ENCODE data around the gene CD6. TPM values are rescaled to one million over a fixed set of nuclear protein-coding genes. Genes with fewer than 3 reads are reported as not detected.
"Not testable (repeated sequence)": the region's sequence is repeated elsewhere in the genome, so short reads cannot be mapped to it uniquely, and the experiment has no call there.

The CD6 gene
- total and polyA plus RNA-seq, 4 experiments from 2014 or later = 281 to 428 (median 356) TPM

- H3K4me1 ChIP-seq (ENCODE audit: insufficient read depth, low read length) = peaks cover 56% of the 10 kb centered on the region
- peaks cover 14% of the 10 kb centered on the region for H3K36me3 ChIP-seq (ENCODE audit: insufficient read depth, low read length)
- no peaks in the 10 kb centered on the region for H3K27me3 ChIP-seq (ENCODE audit: insufficient read depth, low read length)
- no peaks in the 10 kb centered on the region for H3K9me3 ChIP-seq (ENCODE audit: control insufficient read depth in 1 of 2, low read length in 2 of 2)
- H3K4me3 Mint-ChIP-seq = peak overlapping the region; percentile 93 to 98 (median 96)
- H3K27me3 Mint-ChIP-seq = no peaks in the 10 kb centered on the region
- peaks cover 39 to 70% (median 51%) of the 10 kb centered on the region in 4 donors for H3K4me1 Mint-ChIP-seq
- peaks cover 44 to 59% of the 10 kb centered on the region in 2 donors for H3K36me3 Mint-ChIP-seq
- CTCF ChIA-PET (ENCODE audit: partially characterized antibody) = no interaction called here
- POLR2A ChIA-PET (ENCODE audit: partially characterized antibody) = interaction anchor here (1.0 to 1.5 kb wide), 2 partner anchors 32 to 62 kb away, joined by 3 to 4 read pairs; no protein-coding TSS in a partner anchor
- peak overlapping the region; percentile 88 to 98 (median 96) for H3K27ac Mint-ChIP-seq
- peak overlapping the region; percentile 92 to 99 for H3K4me3 ChIP-seq (ENCODE audit: low read length in 2 of 2)
- H3K27ac ChIP-seq (ENCODE audit: low read depth, low read length) = peak overlapping the region; percentile 92
- H3K9me3 Mint-ChIP-seq = peaks cover 0 to 3% (median 0%) of the 10 kb centered on the region in 8 donors
- DNase-seq = no peak
- intact Hi-C loops (cut with micrococcal nuclease) = no loop called here
These were observed 2.2 kb downstream of the CD6 start for GRCh38 chr11:60973699-60974098.

GRCh38 chr11:60974316-60974715 is 2.8 kb downstream of the CD6 start:
- peaks cover 45 to 65% of the 10 kb centered on the region in 2 donors for H3K36me3 Mint-ChIP-seq
- not testable (repeated sequence) for H3K27me3 Mint-ChIP-seq

GRCh38 chr11:60974726-60975125 is 3.2 kb downstream of the CD6 start:
- ChIA-PET CTCF (ENCODE audit: partially characterized antibody) (interaction anchor here (1.5 kb wide), 1 partner anchor 117 kb away, joined by 3 read pairs; no protein-coding TSS in a partner anchor), POLR2A (ENCODE audit: partially characterized antibody) (interaction anchor here (0.8 to 3.4 kb wide), 6 partner anchors 63 to 154 kb away, joined by 3 to 11 read pairs (median 4); no protein-coding TSS in a partner anchor)
- Mint-ChIP-seq H3K27ac (peak overlapping the region; percentile 88 to 98 (median 96)), H3K36me3 (peaks cover 45 to 67% of the 10 kb centered on the region in 2 donors), H3K9me3 (peaks cover 0 to 2% (median 0%) of the 10 kb centered on the region in 8 donors), H3K27me3 (no peaks in the 10 kb centered on the region), H3K4me3 (peak overlapping the region; percentile 93 to 98 (median 96)), H3K4me1 (peaks cover 45 to 81% (median 59%) of the 10 kb centered on the region in 4 donors)
- Histone ChIP-seq H3K4me3 (ENCODE audit: low read length in 2 of 2) (peak overlapping the region; percentile 92 to 99), H3K27ac (ENCODE audit: low read depth, low read length) (peak overlapping the region; percentile 92), H3K27me3 (ENCODE audit: insufficient read depth, low read length) (no peaks in the 10 kb centered on the region), H3K36me3 (ENCODE audit: insufficient read depth, low read length) (peaks cover 14% of the 10 kb centered on the region), H3K4me1 (ENCODE audit: insufficient read depth, low read length) (peaks cover 67% of the 10 kb centered on the region), H3K9me3 (ENCODE audit: control insufficient read depth in 1 of 2, low read length in 2 of 2) (no peaks in the 10 kb centered on the region)
- no peak for DNase-seq
- intact Hi-C loops (cut with micrococcal nuclease) = no loop called here

More at GRCh38 chr11:60974316-60974715, 2.8 kb downstream of the CD6 start:
- H3K27ac ChIP-seq (ENCODE audit: low read depth, low read length) = peak overlapping the region; percentile 92
- Mint-ChIP-seq H3K27ac (peak overlapping the region; percentile 88 to 98 (median 96)), H3K4me1 (peaks cover 43 to 77% (median 57%) of the 10 kb centered on the region in 4 donors), H3K4me3 (peak overlapping the region; percentile 93 to 98 (median 96))
- intact Hi-C loops (cut with micrococcal nuclease); H3K27me3 ChIP-seq (ENCODE audit: insufficient read depth, low read length); DNase-seq; H3K9me3 Mint-ChIP-seq; H3K9me3 ChIP-seq (ENCODE audit: control insufficient read depth in 1 of 2, low read length in 2 of 2): not testable (repeated sequence)
- H3K36me3 ChIP-seq (ENCODE audit: insufficient read depth, low read length) = peaks cover 14% of the 10 kb centered on the region
- ChIA-PET POLR2A (ENCODE audit: partially characterized antibody) (interaction anchor here (1.0 to 1.5 kb wide), 3 partner anchors 32 to 80 kb away, joined by 3 to 4 read pairs (median 3); no protein-coding TSS in a partner anchor), CTCF (ENCODE audit: partially characterized antibody) (interaction anchor here (1.5 kb wide), 1 partner anchor 117 kb away, joined by 3 read pairs; no protein-coding TSS in a partner anchor)
- peak overlapping the region; percentile 92 to 99 for H3K4me3 ChIP-seq (ENCODE audit: low read length in 2 of 2)
- H3K4me1 ChIP-seq (ENCODE audit: insufficient read depth, low read length) = peaks cover 63% of the 10 kb centered on the region

GRCh38 chr11:60977224-60977623 is 5.7 kb downstream of the CD6 start:
- Histone ChIP-seq H3K4me1 (ENCODE audit: insufficient read depth, low read length) (peaks cover 75% of the 10 kb centered on the region), H3K9me3 (ENCODE audit: control insufficient read depth in 1 of 2, low read length in 2 of 2) (no peaks in the 10 kb centered on the region), H3K4me3 (ENCODE audit: low read length in 2 of 2) (no peak overlapping the region), H3K27ac (ENCODE audit: low read depth, low read length) (peak overlapping the region; percentile 92), H3K27me3 (ENCODE audit: insufficient read depth, low read length) (no peaks in the 10 kb centered on the region), H3K36me3 (ENCODE audit: insufficient read depth, low read length) (peaks cover 20% of the 10 kb centered on the region)
- Mint-ChIP-seq H3K27ac (peak overlapping the region; percentile 88 to 100 (median 97)), H3K9me3 (no peaks in the 10 kb centered on the region), H3K4me1 (peaks cover 42 to 89% (median 64%) of the 10 kb centered on the region in 4 donors), H3K27me3 (no peaks in the 10 kb centered on the region), H3K36me3 (peaks cover 57 to 80% of the 10 kb centered on the region in 2 donors), H3K4me3 (peak overlapping the region; percentile 77 to 98 (median 86))
- no peak for DNase-seq
- ChIA-PET POLR2A (ENCODE audit: partially characterized antibody) (interaction anchor here (0.8 to 7.9 kb wide), 16 partner anchors 39 to 153 kb away, joined by 3 to 133 read pairs (median 6); partner anchors contain the start of gene CD5), CTCF (ENCODE audit: partially characterized antibody) (interaction anchor here (0.8 to 1.7 kb wide), 8 partner anchors 14 to 135 kb away, joined by 3 to 10 read pairs (median 3); no protein-coding TSS in a partner anchor)
- intact Hi-C loops (cut with micrococcal nuclease) = no loop called here

- Mint-ChIP-seq H3K36me3 (peaks cover 54 to 80% of the 10 kb centered on the region in 2 donors), H3K9me3 (no peaks in the 10 kb centered on the region), H3K27me3 (no peaks in the 10 kb centered on the region), H3K4me3 (peak overlapping the region; percentile 77 to 98 (median 86)), H3K4me1 (peaks cover 48 to 95% (median 70%) of the 10 kb centered on the region in 4 donors), H3K27ac (peak overlapping the region; percentile 88 to 100 (median 97))
- ChIA-PET CTCF (ENCODE audit: partially characterized antibody) (interaction anchor here (1.1 to 1.9 kb wide), 4 partner anchors 14 to 65 kb away, joined by 3 to 10 read pairs (median 6); no protein-coding TSS in a partner anchor), POLR2A (ENCODE audit: partially characterized antibody) (interaction anchor here (1.1 to 7.9 kb wide), 12 partner anchors 43 to 151 kb away, joined by 3 to 133 read pairs (median 8); partner anchors contain the start of gene CD5)
- Histone ChIP-seq H3K36me3 (ENCODE audit: insufficient read depth, low read length) (peaks cover 20% of the 10 kb centered on the region), H3K4me1 (ENCODE audit: insufficient read depth, low read length) (peaks cover 81% of the 10 kb centered on the region), H3K9me3 (ENCODE audit: control insufficient read depth in 1 of 2, low read length in 2 of 2) (no peaks in the 10 kb centered on the region), H3K4me3 (ENCODE audit: low read length in 2 of 2) (no peak overlapping the region), H3K27ac (ENCODE audit: low read depth, low read length) (peak overlapping the region; percentile 92), H3K27me3 (ENCODE audit: insufficient read depth, low read length) (no peaks in the 10 kb centered on the region)
- DNase-seq = no peak
- intact Hi-C loops (cut with micrococcal nuclease) = no loop called here
These were observed 6.4 kb downstream of the CD6 start for GRCh38 chr11:60977836-60978235.

GRCh38 chr11:60978546-60979380 is 7.3 kb downstream of the CD6 start:
- ChIA-PET CTCF (ENCODE audit: partially characterized antibody) (interaction anchor here (0.8 to 2.2 kb wide), 9 partner anchors 9 to 150 kb away, joined by 3 to 10 read pairs (median 4); no protein-coding TSS in a partner anchor), POLR2A (ENCODE audit: partially characterized antibody) (interaction anchor here (1.1 to 7.9 kb wide), 16 partner anchors 11 to 151 kb away, joined by 3 to 133 read pairs (median 6); partner anchors contain the start of gene CD5)
- peak overlapping the region; percentile 81 to 98 (median 86) for H3K4me3 Mint-ChIP-seq
- peak overlapping the region; percentile 92 for H3K27ac ChIP-seq (ENCODE audit: low read depth, low read length)
- peaks cover 91% of the 10 kb centered on the region for H3K4me1 ChIP-seq (ENCODE audit: insufficient read depth, low read length)
- H3K27me3 ChIP-seq (ENCODE audit: insufficient read depth, low read length) = no peaks in the 10 kb centered on the region
- peak overlapping the region; percentile 88 to 100 (median 97) for H3K27ac Mint-ChIP-seq
- no peaks in the 10 kb centered on the region for H3K9me3 ChIP-seq (ENCODE audit: control insufficient read depth in 1 of 2, low read length in 2 of 2)
- no peaks in the 10 kb centered on the region for H3K27me3 Mint-ChIP-seq
- no peaks in the 10 kb centered on the region for H3K9me3 Mint-ChIP-seq
- H3K4me1 Mint-ChIP-seq = peaks cover 55 to 98% (median 77%) of the 10 kb centered on the region in 4 donors
- peak; percentile 49 to 82 (median 52) for DNase-seq
- H3K36me3 ChIP-seq (ENCODE audit: insufficient read depth, low read length) = peaks cover 19% of the 10 kb centered on the region
- peak overlapping the region in 1 of 2 donors; percentile 28 for H3K4me3 ChIP-seq (ENCODE audit: low read length in 2 of 2)
- intact Hi-C loops (cut with micrococcal nuclease) = no loop called here
- peaks cover 54 to 80% of the 10 kb centered on the region in 2 donors for H3K36me3 Mint-ChIP-seq

Measured in CD4-positive, alpha-beta memory T cell (primary cell).